Caco-2 (cell line): Measurements from ENCODE around the gene TMC2. TPM values are rescaled to one million over a fixed set of nuclear protein-coding genes. Genes with fewer than 3 reads are reported as not detected.

Experiments used
- BruUV-seq: library from RNA; stranded (reverse); fragments of 400-500 nt; replicated peaks from 2 replicates; lab custom pipeline; 2021; lab: Mats Ljungman, UMichigan
- CTCF ChIA-PET: fragments of 300-600 bp; sonication (Branson Sonifier 250); formaldehyde crosslinking; loops from one replicate; lab custom pipeline; 2022; ENCODE audit warnings: antibody characterized with exemption; lab: Charles Lee
- POLR2A ChIA-PET: fragments of 300-600 bp; sonication (Branson Sonifier 250); formaldehyde crosslinking; loops from one replicate; lab custom pipeline; 2022; ENCODE audit warnings: antibody characterized with exemption; lab: Charles Lee
- DNase-seq, 2 experiments: peaks; one replicate each; pipeline versions ENCODE4 v3.0.0 to v3.0.0-alpha.2; 2020 to 2022
- H3K27me3 ChIP-seq: replicated peaks from 2 replicates; pipeline ENCODE4 v1.6.0; 2011; ENCODE audit warnings: low read length; ENCODE audit not compliant: control insufficient read depth, insufficient read depth
- H3K36me3 ChIP-seq: 2 replicates; pipeline ENCODE4 v1.5.1; 2011; ENCODE audit warnings: low read length; ENCODE audit not compliant: control insufficient read depth, insufficient read depth
- H3K4me1 ChIP-seq: fragments of 250-450 bp; sonication (Bioruptor Pico); 2 replicates; pipeline ENCODE4 v1.5.1; 2020; ENCODE audit warnings: mild to moderate bottlenecking
- H3K4me3 ChIP-seq: 2 replicates; pipeline ENCODE4 v1.5.1; 2011; ENCODE audit warnings: low read depth, mild to moderate bottlenecking, control low read depth, low read length
- H3K9me3 ChIP-seq: fragments of 250-450 bp; sonication (Bioruptor Pico); 2 replicates; pipeline ENCODE4 v1.5.1; 2020; ENCODE audit warnings: mild to moderate bottlenecking, moderate library complexity
- H3K27ac Mint-ChIP-seq: one replicate; pipeline ENCODE4 v1.8.0; 2022; ENCODE audit warnings: mixed read lengths; ENCODE audit not compliant: unreplicated experiment
- H3K27me3 Mint-ChIP-seq: one replicate; pipeline ENCODE4 v1.8.0; 2022; ENCODE audit warnings: mixed read lengths; ENCODE audit not compliant: insufficient read depth, unreplicated experiment
- H3K36me3 Mint-ChIP-seq: one replicate; pipeline ENCODE4 v1.8.0; 2022; ENCODE audit warnings: mild to moderate bottlenecking, mixed read lengths; ENCODE audit not compliant: insufficient read depth, unreplicated experiment
- H3K4me1 Mint-ChIP-seq: one replicate; pipeline ENCODE4 v1.8.0; 2022; ENCODE audit warnings: low read depth, mixed read lengths; ENCODE audit not compliant: unreplicated experiment
- H3K4me3 Mint-ChIP-seq: one replicate; pipeline ENCODE4 v1.8.0; 2022; ENCODE audit warnings: mild to moderate bottlenecking, moderate library complexity, mixed read lengths; ENCODE audit not compliant: unreplicated experiment
- H3K9me3 Mint-ChIP-seq: one replicate; pipeline ENCODE4 v1.8.0; 2022; ENCODE audit warnings: mixed read lengths; ENCODE audit not compliant: unreplicated experiment
- CTCF ChIP-seq, 2 experiments: fragments of 200-600 bp in 1 of 2; IDR thresholded peaks; 1 replicate in 1 of 2; 2 replicates in 1 of 2; pipeline versions ENCODE4 v1.5.1 to v1.8.0; 2011 to 2022; ENCODE audit warnings: antibody characterized with exemption in 1 of 2, control low read depth in 1 of 2, inconsistent platforms in 1 of 2, low read depth in 1 of 2, low read length in 1 of 2, mild to moderate bottlenecking in 1 of 2, moderate library complexity in 1 of 2; ENCODE audit not compliant: insufficient read depth in 1 of 2, severe bottlenecking in 1 of 2, unreplicated experiment in 1 of 2
- intact Hi-C: fragments of 100-400 bp; cut with micrococcal nuclease; formaldehyde crosslinking; loops from one replicate; pipeline ENCODE4 v1.10.0; 2022; ENCODE audit not compliant: unreplicated experiment
- total RNA-seq: library from RNA; stranded (reverse); gene quantifications from 2 replicates; pipeline ENCODE4 v1.2.3, GENCODE V29; 2022

TMC2 gene
- total RNA-seq, 1 experiment from 2014 or later = not detected

GRCh38 chr20:2558581-2559278 is 22.4 kb downstream of the TMC2 start:
- H3K9me3 Mint-ChIP-seq = no peaks in the 10 kb centered on the region
- H3K36me3 Mint-ChIP-seq = no peaks in the 10 kb centered on the region
- intact Hi-C loops = no loop called here
- H3K4me3 ChIP-seq = no peak overlapping the region
- no peak for DNase-seq
- no peak overlapping the region for H3K27ac Mint-ChIP-seq
- H3K9me3 ChIP-seq = no peaks in the 10 kb centered on the region
- ChIA-PET POLR2A (no interaction called here), CTCF (no interaction called here)
- H3K27me3 ChIP-seq = no peaks in the 10 kb centered on the region
- BruUV-seq = no TSS peak
- peaks cover 31% of the 10 kb centered on the region for H3K27me3 Mint-ChIP-seq
- H3K4me1 ChIP-seq = no peaks in the 10 kb centered on the region
- no peaks in the 10 kb centered on the region for H3K36me3 ChIP-seq
- H3K4me3 Mint-ChIP-seq = no peak overlapping the region
- no peaks in the 10 kb centered on the region for H3K4me1 Mint-ChIP-seq
- no peak for TF ChIP-seq CTCF (IDR thresholded peaks at IDR 0.05; ENCODE audit: insufficient read depth in 1 of 2, low read depth in 1 of 2, low read length in 1 of 2, severe bottlenecking in 1 of 2, unreplicated experiment in 1 of 2)

- H3K27ac Mint-ChIP-seq = no peak overlapping the region
- Histone ChIP-seq H3K9me3 (no peaks in the 10 kb centered on the region), H3K4me3 (no peak overlapping the region), H3K36me3 (no peaks in the 10 kb centered on the region), H3K4me1 (no peaks in the 10 kb centered on the region), H3K27me3 (no peaks in the 10 kb centered on the region)
- POLR2A ChIA-PET = no interaction called here
- DNase-seq = no peak
- no peaks in the 10 kb centered on the region for H3K9me3 Mint-ChIP-seq
- no peaks in the 10 kb centered on the region for H3K4me1 Mint-ChIP-seq
- intact Hi-C loops = no loop called here
- no TSS peak for BruUV-seq
- CTCF ChIA-PET = no interaction called here
- H3K27me3 Mint-ChIP-seq = peaks cover 27% of the 10 kb centered on the region
- no peak overlapping the region for H3K4me3 Mint-ChIP-seq
- no peak for TF ChIP-seq CTCF (IDR thresholded peaks at IDR 0.05; ENCODE audit: insufficient read depth in 1 of 2, low read depth in 1 of 2, low read length in 1 of 2, severe bottlenecking in 1 of 2, unreplicated experiment in 1 of 2)
- H3K36me3 Mint-ChIP-seq = no peaks in the 10 kb centered on the region
These were observed 22.9 kb downstream of the TMC2 start for GRCh38 chr20:2559279-2559626.

- Mint-ChIP-seq H3K9me3 (no peaks in the 10 kb centered on the region), H3K4me1 (no peaks in the 10 kb centered on the region), H3K27ac (no peak overlapping the region), H3K36me3 (no peaks in the 10 kb centered on the region), H3K27me3 (peaks cover 25% of the 10 kb centered on the region), H3K4me3 (no peak overlapping the region)
- ChIA-PET POLR2A (no interaction called here), CTCF (no interaction called here)
- H3K27me3 ChIP-seq = no peaks in the 10 kb centered on the region
- no peak for TF ChIP-seq CTCF (IDR thresholded peaks at IDR 0.05; ENCODE audit: insufficient read depth in 1 of 2, low read depth in 1 of 2, low read length in 1 of 2, severe bottlenecking in 1 of 2, unreplicated experiment in 1 of 2)
- no peak for DNase-seq
- intact Hi-C loops = no loop called here
- no peaks in the 10 kb centered on the region for H3K4me1 ChIP-seq
- H3K36me3 ChIP-seq = no peaks in the 10 kb centered on the region
- H3K9me3 ChIP-seq = no peaks in the 10 kb centered on the region
- no peak overlapping the region for H3K4me3 ChIP-seq
- BruUV-seq = no TSS peak
These were observed 23.3 kb downstream of the TMC2 start for GRCh38 chr20:2559651-2560050.
